Measurements from ENCODE around the gene SYT14. TPM values are rescaled to one million over a fixed set of nuclear protein-coding genes. Genes with fewer than 3 reads are reported as not detected.

Gene SYT14
- total RNA-seq, 1 donor from 2014 or later: not detected

- no peak for DNase-seq
- CTCF ChIA-PET: no interaction called here
- TF ChIP-seq, protein P1, sequence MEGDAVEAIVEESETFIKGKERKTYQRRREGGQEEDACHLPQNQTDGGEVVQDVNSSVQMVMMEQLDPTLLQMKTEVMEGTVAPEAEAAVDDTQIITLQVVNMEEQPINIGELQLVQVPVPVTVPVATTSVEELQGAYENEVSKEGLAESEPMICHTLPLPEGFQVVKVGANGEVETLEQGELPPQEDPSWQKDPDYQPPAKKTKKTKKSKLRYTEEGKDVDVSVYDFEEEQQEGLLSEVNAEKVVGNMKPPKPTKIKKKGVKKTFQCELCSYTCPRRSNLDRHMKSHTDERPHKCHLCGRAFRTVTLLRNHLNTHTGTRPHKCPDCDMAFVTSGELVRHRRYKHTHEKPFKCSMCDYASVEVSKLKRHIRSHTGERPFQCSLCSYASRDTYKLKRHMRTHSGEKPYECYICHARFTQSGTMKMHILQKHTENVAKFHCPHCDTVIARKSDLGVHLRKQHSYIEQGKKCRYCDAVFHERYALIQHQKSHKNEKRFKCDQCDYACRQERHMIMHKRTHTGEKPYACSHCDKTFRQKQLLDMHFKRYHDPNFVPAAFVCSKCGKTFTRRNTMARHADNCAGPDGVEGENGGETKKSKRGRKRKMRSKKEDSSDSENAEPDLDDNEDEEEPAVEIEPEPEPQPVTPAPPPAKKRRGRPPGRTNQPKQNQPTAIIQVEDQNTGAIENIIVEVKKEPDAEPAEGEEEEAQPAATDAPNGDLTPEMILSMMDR (IDR thresholded peaks at IDR 0.05): no peak
- POLR2A ChIA-PET: no interaction called here
- Mint-ChIP-seq H3K4me3 (no peak overlapping the region), H3K9me3 (peaks cover 3% of the 10 kb centered on the region), H3K4me1 (no peaks in the 10 kb centered on the region), H3K27ac (no peak overlapping the region), H3K36me3 (ENCODE audit: low read depth) (no peaks in the 10 kb centered on the region), H3K27me3 (peaks cover 10% of the 10 kb centered on the region)
- no peak for ATAC-seq (ENCODE audit: low read depth)
- intact Hi-C loops (cut with micrococcal nuclease): no loop called here
These were observed 13.6 kb upstream of the SYT14 start for GRCh38 chr1:209924390-209924789.

DNA sequence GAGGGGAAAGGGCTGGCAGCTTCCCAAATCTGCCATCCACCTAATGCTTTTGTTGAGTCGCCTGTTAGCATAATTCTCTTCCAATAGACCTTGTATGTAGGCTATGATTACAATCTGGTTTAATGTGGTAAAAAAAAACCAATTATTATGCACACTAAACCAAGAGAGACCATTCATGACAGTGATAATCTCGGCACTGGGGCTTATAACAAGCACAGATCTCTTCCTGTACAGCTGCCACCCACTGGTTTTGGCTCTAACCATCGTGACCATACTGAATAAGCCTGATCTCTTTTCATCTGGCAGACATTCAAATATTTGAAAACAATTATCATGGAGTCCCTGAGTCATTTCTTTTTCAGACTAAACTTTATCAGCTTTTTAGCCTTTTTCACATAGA lies 12.0 kb upstream of the SYT14 start:
- no peaks in the 10 kb centered on the region for H3K4me1 Mint-ChIP-seq
- H3K27ac Mint-ChIP-seq: no peak overlapping the region
- TF ChIP-seq, protein P1 (IDR thresholded peaks at IDR 0.05): no peak
- DNase-seq (no peak), ATAC-seq (ENCODE audit: low read depth) (no peak)
- no peaks in the 10 kb centered on the region for H3K9me3 Mint-ChIP-seq
- peaks cover 14% of the 10 kb centered on the region for H3K27me3 Mint-ChIP-seq
- intact Hi-C loops (cut with micrococcal nuclease): no loop called here
- no peaks in the 10 kb centered on the region for H3K36me3 Mint-ChIP-seq (ENCODE audit: low read depth)
- no peak overlapping the region for H3K4me3 Mint-ChIP-seq
- POLR2A ChIA-PET: no interaction called here
- CTCF ChIA-PET: interaction anchor here (0.6 kb wide), 1 partner anchor 32 kb away, joined by 4 read pairs; no protein-coding TSS in a partner anchor

- TF ChIP-seq, protein P1 (IDR thresholded peaks at IDR 0.05): no peak
- intact Hi-C loops (cut with micrococcal nuclease): no loop called here
- POLR2A ChIA-PET: no interaction called here
- ATAC-seq (ENCODE audit: low read depth) (no peak), DNase-seq (no peak)
- no peaks in the 10 kb centered on the region for H3K9me3 Mint-ChIP-seq
- CTCF ChIA-PET: no interaction called here
- H3K36me3 Mint-ChIP-seq (ENCODE audit: low read depth): no peaks in the 10 kb centered on the region
- H3K27ac Mint-ChIP-seq: no peak overlapping the region
- H3K4me3 Mint-ChIP-seq: no peak overlapping the region
- H3K27me3 Mint-ChIP-seq: peaks cover 16% of the 10 kb centered on the region
- H3K4me1 Mint-ChIP-seq: no peaks in the 10 kb centered on the region
These were observed 10.6 kb upstream of the SYT14 start for GRCh38 chr1:209927466-209927865.

DNA sequence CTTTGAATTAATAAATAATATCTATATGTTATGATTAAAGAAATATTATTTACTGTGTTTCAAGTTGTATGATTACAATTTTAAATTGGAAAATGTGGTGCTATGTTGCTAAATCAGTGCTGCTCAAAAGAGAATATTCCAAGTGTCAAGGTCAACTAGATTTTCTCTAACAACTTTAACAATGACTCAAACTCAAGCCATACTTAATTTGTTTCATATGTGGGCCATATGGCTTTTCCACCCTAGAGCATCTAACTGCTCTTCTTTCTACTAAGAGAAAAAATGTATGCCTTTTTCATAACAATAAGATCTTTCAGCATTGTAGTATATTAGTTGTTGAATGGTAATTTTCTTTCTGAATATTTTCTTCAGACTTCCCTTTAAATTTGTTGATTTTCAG lies 8.3 kb upstream of the SYT14 start:
- Mint-ChIP-seq H3K4me3 (no peak overlapping the region), H3K27me3 (peaks cover 21% of the 10 kb centered on the region), H3K36me3 (ENCODE audit: low read depth) (no peaks in the 10 kb centered on the region), H3K9me3 (no peaks in the 10 kb centered on the region), H3K27ac (no peak overlapping the region), H3K4me1 (no peaks in the 10 kb centered on the region)
- DNase-seq (no peak), ATAC-seq (ENCODE audit: low read depth) (no peak)
- CTCF ChIA-PET: no interaction called here
- intact Hi-C loops (cut with micrococcal nuclease): no loop called here
- TF ChIP-seq, protein P1 (IDR thresholded peaks at IDR 0.05): no peak
- POLR2A ChIA-PET: no interaction called here

- TF ChIP-seq, protein P1 (IDR thresholded peaks at IDR 0.05): no peak
- no peaks in the 10 kb centered on the region for H3K4me1 Mint-ChIP-seq
- H3K9me3 Mint-ChIP-seq: no peaks in the 10 kb centered on the region
- no peak overlapping the region for H3K27ac Mint-ChIP-seq
- ChIA-PET CTCF (no interaction called here), POLR2A (no interaction called here)
- H3K27me3 Mint-ChIP-seq: peaks cover 16% of the 10 kb centered on the region
- H3K36me3 Mint-ChIP-seq (ENCODE audit: low read depth): no peaks in the 10 kb centered on the region
- intact Hi-C loops (cut with micrococcal nuclease): no loop called here
- ATAC-seq (ENCODE audit: low read depth) (no peak), DNase-seq (no peak)
- no peak overlapping the region for H3K4me3 Mint-ChIP-seq
These were observed 6.9 kb upstream of the SYT14 start for GRCh38 chr1:209931141-209931540.
